Stimulated activated CD8-positive, alpha-beta memory T cell treated with anti-CD3 and anti-CD28 coated beads, Interleukin-2, amount 100 ng/mL, for 1 hour (primary cell): ENCODE measurements around the gene NEB.

Experiments
- DNase-seq, 2 donors: peaks; one replicate each; pipeline ENCODE4 v3.0.0-alpha.2; 2020; ENCODE audit warnings: low read depth in 2 of 2

The NEB gene

DNA sequence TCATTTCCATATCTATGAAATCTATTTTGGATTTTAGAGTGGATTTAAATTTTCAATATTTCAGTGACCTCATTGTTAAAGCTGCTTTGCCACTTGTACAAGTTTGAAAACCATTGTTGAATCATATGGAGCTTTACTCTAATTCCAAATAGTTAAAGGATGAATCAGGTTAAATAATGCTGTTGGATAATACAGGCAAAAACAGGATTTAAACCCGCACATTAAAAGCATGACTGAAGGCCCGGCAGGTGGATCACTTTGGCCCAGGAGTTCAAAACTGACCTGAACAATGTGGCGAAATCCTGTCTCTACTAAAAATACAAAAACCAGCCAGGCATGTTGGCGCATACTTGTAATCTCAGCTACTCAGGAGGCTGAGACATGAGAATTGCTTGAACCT lies 256.3 kb downstream of the NEB start:
- no peak for DNase-seq

DNA sequence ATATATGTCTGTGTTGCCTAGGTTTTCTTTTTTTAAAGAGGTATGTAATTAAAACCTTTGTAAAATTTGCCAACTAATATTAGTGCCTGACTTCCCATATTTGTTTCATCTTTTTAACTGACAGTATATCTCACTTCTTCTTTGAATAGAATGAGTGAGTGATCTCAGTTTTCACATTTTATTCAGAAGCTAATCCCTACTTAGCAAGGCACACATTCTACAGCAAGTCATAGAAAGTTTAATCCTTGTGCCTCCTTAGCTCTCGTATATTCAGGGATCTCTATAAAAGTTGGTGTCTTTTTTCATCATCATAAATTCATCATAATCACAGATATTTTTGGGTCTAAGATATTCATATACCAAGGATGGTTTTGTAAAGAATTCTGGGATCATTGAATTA lies 258.0 kb downstream of the NEB start:
- DNase-seq: no peak

DNA sequence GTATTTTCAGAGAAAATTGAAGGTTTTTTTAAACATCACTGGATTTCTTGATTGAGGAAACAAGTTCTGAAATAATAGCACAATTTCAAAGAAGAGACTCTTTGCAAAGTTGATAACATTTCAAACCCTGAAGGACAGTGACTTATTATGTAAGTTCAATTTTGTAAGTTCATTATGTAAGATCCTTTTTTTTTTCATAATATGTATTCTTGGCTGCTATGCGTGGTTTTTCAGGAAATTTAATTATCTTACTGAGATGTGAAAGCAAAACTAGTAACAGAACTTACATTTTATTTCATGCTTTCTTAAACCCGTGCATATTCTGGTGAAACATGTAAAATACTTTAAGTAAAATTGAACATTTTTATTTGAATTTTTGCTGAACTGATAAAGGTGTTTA lies 259.2 kb downstream of the NEB start:
- no peak for DNase-seq

DNA sequence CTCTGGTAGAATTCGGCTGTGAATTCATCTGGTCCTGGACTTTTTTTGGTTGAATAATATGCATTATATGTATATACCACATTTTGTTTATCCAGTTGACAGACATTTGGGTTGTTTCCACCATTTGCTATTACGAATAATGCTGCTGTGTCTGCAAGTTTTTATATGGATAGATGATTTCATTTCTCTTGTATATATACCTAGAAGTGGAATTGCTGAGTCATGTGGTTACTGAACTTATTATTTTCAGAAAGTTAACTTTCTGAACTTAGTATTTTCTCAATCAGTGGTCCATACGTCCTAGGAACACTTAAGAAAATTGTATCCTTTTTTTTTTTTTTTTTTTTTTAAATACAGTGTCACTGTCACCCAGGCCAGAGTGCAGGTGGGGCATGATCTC lies 261.3 kb downstream of the NEB start:
- no peak for DNase-seq

DNA sequence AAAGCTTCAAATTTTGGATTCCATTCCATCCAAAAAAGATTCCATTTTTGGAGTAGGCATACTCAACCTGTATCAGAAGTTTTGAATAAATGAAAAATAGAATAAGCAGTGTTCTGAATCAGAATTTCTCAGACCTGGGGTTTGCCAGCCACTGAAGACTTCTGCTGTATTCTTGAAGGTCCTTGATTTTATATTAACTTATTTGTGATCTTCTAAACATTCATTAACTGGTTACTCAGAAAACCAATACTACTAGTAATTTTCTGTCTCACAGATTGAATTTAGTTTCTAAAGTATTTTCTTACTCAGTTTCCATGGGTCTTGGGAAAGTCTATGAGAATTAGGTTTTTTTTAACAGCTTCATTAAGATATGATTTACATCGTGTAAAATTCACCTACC lies 263.7 kb downstream of the NEB start:
- DNase-seq: no peak

DNA sequence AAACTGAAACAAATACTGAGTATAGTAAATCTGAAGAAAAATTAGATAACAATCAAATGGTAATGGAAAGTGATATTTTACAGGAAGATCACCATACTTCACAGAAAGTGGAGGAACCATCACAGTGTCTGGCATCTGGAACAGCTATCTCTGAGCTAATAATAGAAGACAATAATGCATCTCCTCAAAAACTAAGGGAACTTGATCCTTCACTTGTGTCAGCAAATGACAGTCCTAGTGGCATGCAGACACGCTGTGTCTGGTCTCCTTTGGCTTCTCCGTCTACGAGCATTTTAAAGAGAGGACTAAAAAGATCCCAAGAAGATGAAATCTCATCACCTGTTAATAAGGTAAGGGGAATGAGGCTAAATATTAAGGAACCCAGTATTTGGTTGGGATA lies 268.5 kb downstream of the NEB start:
- no peak for DNase-seq

DNA sequence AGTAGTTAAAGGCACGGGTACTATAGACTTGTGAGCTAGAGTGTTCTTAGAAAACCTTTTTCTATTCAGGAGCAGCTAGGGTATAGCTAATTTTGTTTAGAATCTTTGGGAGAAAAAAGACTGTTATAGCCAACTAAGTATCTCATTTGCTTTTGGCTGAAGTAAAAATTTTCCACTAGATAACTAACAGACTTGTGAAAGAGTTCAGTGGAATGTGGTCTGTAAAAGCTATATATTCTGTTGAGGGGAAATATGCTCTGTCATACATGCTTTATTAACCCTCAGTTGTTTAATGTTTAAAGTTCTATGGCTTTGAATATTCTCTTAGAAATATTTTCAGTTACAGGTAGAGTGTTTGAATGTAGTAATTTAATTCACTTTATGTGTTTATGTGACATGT lies 274.9 kb downstream of the NEB start:
- no peak for DNase-seq

DNA sequence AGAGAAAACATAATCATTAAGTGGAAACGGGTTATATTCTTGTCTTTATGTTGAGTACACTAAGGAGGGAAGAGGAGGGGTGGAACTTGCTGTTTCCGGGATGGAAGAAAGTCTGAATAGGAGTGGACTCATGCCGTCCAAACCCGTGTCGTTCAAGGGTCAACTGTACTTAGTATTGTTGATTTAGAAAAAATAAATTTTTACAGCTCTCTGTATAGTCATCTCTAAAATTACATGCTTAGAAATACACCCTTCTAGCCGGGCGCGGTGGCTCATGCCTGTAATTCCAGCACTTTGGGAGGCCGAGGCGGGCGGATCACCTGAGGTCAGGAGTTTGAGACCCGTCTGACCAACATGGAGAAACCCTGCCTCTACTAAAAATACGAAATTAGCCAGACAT lies 295.1 kb downstream of the NEB start:
- no peak for DNase-seq

DNA sequence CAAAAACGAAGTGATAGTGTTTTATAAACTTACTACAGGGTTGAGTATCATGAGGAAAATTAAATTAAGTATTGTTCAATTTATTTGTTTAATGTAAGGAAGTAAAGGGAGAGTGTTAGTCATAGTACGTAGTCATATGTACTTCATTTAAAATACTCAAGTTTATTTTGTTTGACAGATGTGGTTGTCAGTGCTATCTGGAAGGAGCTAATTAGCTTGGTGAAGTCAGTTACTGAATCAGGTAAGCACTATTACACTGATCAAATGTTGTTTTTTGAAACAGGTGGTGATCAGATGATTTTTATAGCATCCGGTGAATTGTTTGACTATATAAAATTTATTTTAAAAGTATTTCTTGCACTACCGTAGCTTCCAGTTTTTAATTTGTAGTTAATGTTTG lies 295.8 kb downstream of the NEB start:
- no peak for DNase-seq

DNA sequence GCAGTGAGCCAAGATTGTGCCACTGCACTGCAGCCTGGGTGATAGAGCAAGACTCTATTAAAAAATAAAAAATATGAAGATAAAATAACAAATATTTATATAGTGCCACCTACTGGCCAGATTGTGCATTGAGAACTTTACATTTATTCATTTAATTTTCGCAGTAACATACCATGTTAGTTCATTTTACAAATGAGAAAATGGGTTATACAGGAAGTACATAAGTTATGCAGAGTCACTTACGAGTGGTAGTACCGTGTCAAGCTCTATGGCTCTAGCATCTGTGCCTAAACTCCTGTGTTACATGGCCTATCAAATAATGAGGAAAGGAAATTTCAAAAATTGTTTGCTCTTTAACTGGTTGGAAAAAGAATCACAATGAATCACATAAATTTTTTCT lies 296.6 kb downstream of the NEB start:
- DNase-seq: no peak
